ENCODE data around the gene SYT7.

- TF ChIP-seq CTCF (IDR thresholded peaks at IDR 0.05) (no peak), POLR2A (IDR thresholded peaks at IDR 0.05; ENCODE audit: low read depth) (no peak), POLR2AphosphoS5 (IDR thresholded peaks at IDR 0.05) (no peak)
Measured at GRCh38 chr11:61513143-61513765, 67.6 kb downstream of the SYT7 start.

All from esophagus muscularis mucosa (tissue), 3 donors.